Liver (tissue), 3 donors: Measurements from ENCODE around the gene ADGRV1.

Source experiments
- CTCF ChIP-seq: fragments of 150-350 bp; IDR thresholded peaks from 2 replicates; pipeline ENCODE4 v1.5.1; 2017; ENCODE audit warnings: improper control_type of control experiment, low read depth, low read length; ENCODE audit not compliant: missing input control
- FOXA1 ChIP-seq: IDR thresholded peaks from 2 replicates; pipeline ENCODE4 v1.6.1; 2016; ENCODE audit warnings: antibody characterized with exemption
- GABPA ChIP-seq, 2 donors: IDR thresholded peaks in 1 of 2; conservative IDR thresholded peaks in 1 of 2; 2 replicates each; pipeline ENCODE4 v1.6.1; 2016; ENCODE audit warnings: antibody characterized with exemption in 2 of 2, mild to moderate bottlenecking in 1 of 2, moderate library complexity in 1 of 2
- RXRA ChIP-seq, 2 donors: IDR thresholded peaks; 2 replicates each; pipeline ENCODE4 v1.6.1; 2017 to 2018; ENCODE audit warnings: antibody characterized with exemption in 2 of 2, mild to moderate bottlenecking in 1 of 2
- SP1 ChIP-seq: IDR thresholded peaks from 2 replicates; pipeline ENCODE4 v1.6.1; 2018; ENCODE audit warnings: antibody characterized with exemption, mild to moderate bottlenecking
- TAF1 ChIP-seq: conservative IDR thresholded peaks from 2 replicates; pipeline ENCODE4 v1.6.1; 2016; ENCODE audit warnings: antibody characterized with exemption, mild to moderate bottlenecking
- TF ChIP-seq, protein P1 (sequence below): IDR thresholded peaks from 2 replicates; pipeline ENCODE4 v1.6.1; 2016; ENCODE audit warnings: antibody characterized with exemption
- TF ChIP-seq, protein P2 (sequence below): IDR thresholded peaks from 2 replicates; pipeline ENCODE4 v1.6.1; 2016; ENCODE audit warnings: antibody characterized with exemption, mild to moderate bottlenecking
- donor health status: healthy.
- donor health status: healthy.

- TF ChIP-seq TAF1: no peak
- TF ChIP-seq CTCF: no peak
- no peak for TF ChIP-seq GABPA (IDR thresholded peaks at IDR 0.05 in 1 of 2, conservative IDR thresholded peaks at IDR 0.05 in 1 of 2)
- no peak for TF ChIP-seq FOXA1
- TF ChIP-seq, protein P1, sequence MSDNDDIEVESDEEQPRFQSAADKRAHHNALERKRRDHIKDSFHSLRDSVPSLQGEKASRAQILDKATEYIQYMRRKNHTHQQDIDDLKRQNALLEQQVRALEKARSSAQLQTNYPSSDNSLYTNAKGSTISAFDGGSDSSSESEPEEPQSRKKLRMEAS: no peak
- TF ChIP-seq, protein P2, sequence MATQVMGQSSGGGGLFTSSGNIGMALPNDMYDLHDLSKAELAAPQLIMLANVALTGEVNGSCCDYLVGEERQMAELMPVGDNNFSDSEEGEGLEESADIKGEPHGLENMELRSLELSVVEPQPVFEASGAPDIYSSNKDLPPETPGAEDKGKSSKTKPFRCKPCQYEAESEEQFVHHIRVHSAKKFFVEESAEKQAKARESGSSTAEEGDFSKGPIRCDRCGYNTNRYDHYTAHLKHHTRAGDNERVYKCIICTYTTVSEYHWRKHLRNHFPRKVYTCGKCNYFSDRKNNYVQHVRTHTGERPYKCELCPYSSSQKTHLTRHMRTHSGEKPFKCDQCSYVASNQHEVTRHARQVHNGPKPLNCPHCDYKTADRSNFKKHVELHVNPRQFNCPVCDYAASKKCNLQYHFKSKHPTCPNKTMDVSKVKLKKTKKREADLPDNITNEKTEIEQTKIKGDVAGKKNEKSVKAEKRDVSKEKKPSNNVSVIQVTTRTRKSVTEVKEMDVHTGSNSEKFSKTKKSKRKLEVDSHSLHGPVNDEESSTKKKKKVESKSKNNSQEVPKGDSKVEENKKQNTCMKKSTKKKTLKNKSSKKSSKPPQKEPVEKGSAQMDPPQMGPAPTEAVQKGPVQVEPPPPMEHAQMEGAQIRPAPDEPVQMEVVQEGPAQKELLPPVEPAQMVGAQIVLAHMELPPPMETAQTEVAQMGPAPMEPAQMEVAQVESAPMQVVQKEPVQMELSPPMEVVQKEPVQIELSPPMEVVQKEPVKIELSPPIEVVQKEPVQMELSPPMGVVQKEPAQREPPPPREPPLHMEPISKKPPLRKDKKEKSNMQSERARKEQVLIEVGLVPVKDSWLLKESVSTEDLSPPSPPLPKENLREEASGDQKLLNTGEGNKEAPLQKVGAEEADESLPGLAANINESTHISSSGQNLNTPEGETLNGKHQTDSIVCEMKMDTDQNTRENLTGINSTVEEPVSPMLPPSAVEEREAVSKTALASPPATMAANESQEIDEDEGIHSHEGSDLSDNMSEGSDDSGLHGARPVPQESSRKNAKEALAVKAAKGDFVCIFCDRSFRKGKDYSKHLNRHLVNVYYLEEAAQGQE: no peak
- TF ChIP-seq RXRA (IDR thresholded peaks at IDR 0.05): no peak
- no peak for TF ChIP-seq SP1
Observed at GRCh38 chr5:90691533-90691932, 132.9 kb downstream of the ADGRV1 start.
